GM12801 (cell line): ENCODE results near the gene INSYN2B.

ENCODE experiments used
- TF ChIP-seq, protein P1 (sequence below): IDR thresholded peaks from one replicate; pipeline ENCODE4 v1.5.1; 2011; ENCODE audit warnings: control low read depth; ENCODE audit not compliant: insufficient read length; ENCODE audit errors: extremely low read depth

The INSYN2B gene

GRCh38 chr5:169992789-169993484, 12.6 kb upstream of the INSYN2B start:
- TF ChIP-seq, protein P1, sequence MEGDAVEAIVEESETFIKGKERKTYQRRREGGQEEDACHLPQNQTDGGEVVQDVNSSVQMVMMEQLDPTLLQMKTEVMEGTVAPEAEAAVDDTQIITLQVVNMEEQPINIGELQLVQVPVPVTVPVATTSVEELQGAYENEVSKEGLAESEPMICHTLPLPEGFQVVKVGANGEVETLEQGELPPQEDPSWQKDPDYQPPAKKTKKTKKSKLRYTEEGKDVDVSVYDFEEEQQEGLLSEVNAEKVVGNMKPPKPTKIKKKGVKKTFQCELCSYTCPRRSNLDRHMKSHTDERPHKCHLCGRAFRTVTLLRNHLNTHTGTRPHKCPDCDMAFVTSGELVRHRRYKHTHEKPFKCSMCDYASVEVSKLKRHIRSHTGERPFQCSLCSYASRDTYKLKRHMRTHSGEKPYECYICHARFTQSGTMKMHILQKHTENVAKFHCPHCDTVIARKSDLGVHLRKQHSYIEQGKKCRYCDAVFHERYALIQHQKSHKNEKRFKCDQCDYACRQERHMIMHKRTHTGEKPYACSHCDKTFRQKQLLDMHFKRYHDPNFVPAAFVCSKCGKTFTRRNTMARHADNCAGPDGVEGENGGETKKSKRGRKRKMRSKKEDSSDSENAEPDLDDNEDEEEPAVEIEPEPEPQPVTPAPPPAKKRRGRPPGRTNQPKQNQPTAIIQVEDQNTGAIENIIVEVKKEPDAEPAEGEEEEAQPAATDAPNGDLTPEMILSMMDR = no peak

DNA sequence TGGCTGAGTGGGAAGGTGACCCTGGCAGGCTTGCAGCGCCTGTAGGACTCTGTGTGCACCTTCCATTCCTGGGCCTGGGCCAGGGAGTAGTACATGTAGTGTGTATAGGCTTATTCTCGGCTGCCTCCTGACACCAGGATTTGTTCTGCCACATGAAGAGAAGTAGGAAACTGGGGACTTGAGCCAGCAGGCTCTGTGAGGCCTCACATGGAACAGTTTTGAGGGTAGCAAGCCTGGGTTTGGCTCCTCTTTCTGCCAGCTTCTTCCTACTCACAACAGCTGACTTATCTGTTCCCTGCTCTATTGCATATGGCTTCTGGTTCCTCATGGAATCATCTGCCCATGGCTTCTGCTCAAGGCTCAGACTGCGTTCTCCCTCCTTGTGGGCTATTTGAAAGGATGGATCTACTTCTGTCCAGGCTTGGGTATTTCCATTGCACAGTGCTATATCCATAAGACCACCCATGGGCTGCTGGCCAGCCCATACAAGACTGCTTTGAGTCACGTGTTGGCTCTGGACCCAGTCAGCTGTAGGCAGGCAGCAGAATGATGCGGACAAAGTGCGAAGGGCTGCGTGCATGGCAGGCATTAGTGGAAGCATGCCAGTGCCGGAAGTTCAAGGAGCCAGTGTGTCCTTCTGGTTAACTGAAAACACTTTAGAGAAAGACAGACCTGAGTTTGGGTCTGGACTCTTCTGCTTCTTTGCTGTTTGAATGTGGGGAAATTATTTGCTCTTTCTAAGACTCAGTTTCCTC, 11.0 kb upstream of the INSYN2B start:
- TF ChIP-seq, protein P1 = no peak

GRCh38 chr5:169989365-169989764, 9.1 kb upstream of the INSYN2B start:
- TF ChIP-seq, protein P1 = no peak

- TF ChIP-seq, protein P1 = no peak
Observed at GRCh38 chr5:169988947-169989346, 8.7 kb upstream of the INSYN2B start.

DNA sequence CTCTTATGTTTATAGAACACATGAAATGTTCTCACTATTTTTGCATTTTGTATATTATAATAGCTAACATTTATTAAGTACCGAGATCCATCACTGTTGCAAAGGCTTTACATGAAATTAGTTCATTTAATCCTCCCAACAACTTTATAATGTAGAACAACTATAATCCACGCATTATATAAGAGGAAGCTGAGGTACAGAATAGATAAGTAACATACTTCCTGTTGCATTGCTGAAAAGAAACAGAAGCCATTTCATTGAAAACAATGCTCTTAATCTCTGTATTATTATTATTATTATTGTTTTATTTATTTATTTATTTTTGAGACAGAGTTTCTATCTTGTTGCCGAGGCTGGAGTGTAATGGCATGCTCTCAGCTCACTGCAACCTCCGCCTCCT, 7.9 kb upstream of the INSYN2B start:
- TF ChIP-seq, protein P1 = no peak

GRCh38 chr5:169979871-169980270, 424 bp downstream of the INSYN2B start:
- TF ChIP-seq, protein P1 = no peak

DNA sequence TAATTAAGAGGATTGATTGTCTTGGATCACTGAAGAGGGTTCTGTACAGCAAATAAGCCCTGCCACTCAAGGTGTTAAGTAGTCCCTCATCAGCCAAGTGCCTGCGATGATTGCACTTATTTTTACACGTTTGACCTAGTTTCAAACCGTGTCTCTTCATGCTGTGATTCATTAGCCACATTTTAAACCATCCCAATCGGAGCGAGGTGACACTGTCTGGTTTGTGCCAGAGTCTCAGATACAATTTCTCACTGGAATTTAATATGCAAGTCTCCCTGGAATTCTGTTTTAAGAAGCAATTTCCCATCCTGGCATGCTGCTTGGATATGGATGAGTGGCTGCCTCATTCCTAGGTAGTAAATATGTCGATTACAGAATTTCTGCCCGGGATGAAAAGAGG, 1.6 kb downstream of the INSYN2B start:
- TF ChIP-seq, protein P1 = no peak
